Small intestine (tissue), 7 donors: ENCODE results near the gene SERPINA12. TPM values are rescaled to one million over a fixed set of nuclear protein-coding genes. Genes with fewer than 3 reads are reported as not detected.

Experiments
- DNase-seq, 2 donors: peaks; one replicate each; pipeline versions ENCODE4 v3.0.0 to v3.0.0-alpha.2; 2013
- FAIRE-seq: peaks from 2 replicates; lab custom pipeline; 2012; peaks lifted over from hg19 to GRCh38; lab: Jason Lieb, UNC
- H3K27ac ChIP-seq, 3 donors: one replicate each; pipeline ENCODE4 v1.5.1; 2013; ENCODE audit warnings: low read length in 2 of 3, mild to moderate bottlenecking in 2 of 3, control low read depth in 1 of 3, inconsistent platforms in 1 of 3, low read depth in 1 of 3, moderate library complexity in 1 of 3
- H3K27me3 ChIP-seq, 3 donors: one replicate each; pipeline ENCODE4 v1.6.1; 2013; ENCODE audit warnings: low read length in 3 of 3, inconsistent platforms in 1 of 3; ENCODE audit not compliant: control insufficient read depth in 3 of 3, insufficient read depth in 3 of 3
- H3K36me3 ChIP-seq, 3 donors: one replicate each; pipeline ENCODE4 v1.6.1; 2013; ENCODE audit warnings: low read length in 3 of 3, inconsistent platforms in 1 of 3, low read depth in 1 of 3, mild to moderate bottlenecking in 1 of 3, moderate library complexity in 1 of 3; ENCODE audit not compliant: control insufficient read depth in 3 of 3, insufficient read depth in 2 of 3
- H3K4me1 ChIP-seq, 3 donors: one replicate each; pipeline ENCODE4 v1.6.1; 2013; ENCODE audit warnings: low read length in 2 of 3, inconsistent platforms in 1 of 3, low read depth in 1 of 3, mild to moderate bottlenecking in 1 of 3, moderate library complexity in 1 of 3; ENCODE audit not compliant: control insufficient read depth in 3 of 3, insufficient read depth in 2 of 3
- H3K4me3 ChIP-seq, 3 donors: one replicate each; pipeline ENCODE4 v1.5.1; 2013; ENCODE audit warnings: low read length in 3 of 3, control low read depth in 1 of 3, inconsistent platforms in 1 of 3, low read depth in 1 of 3, mild to moderate bottlenecking in 1 of 3, moderate library complexity in 1 of 3
- H3K9me3 ChIP-seq, 2 donors: one replicate each; pipeline ENCODE4 v1.6.1; 2013; ENCODE audit warnings: low read depth in 1 of 2, low read length in 1 of 2; ENCODE audit not compliant: control insufficient read depth in 2 of 2, insufficient read depth in 1 of 2
- WGBS, 3 donors: extraction: QIAGEN DNeasy Blood & Tissue Kit; methylation state at CpG; one replicate each; pipeline ENCODE4 v1.1.7; 2013; 5-methylcytosine and 5-hydroxymethylcytosine counted together
- polyA plus RNA-seq, 4 donors: library from polyadenylated mRNA; stranded (reverse) in 3 of 4; unstranded in 1 of 4; fragments of 200-250 nt in 3 of 4; fragments of 120-200 nt in 1 of 4; gene quantifications; one replicate each; pipeline versions ENCODE4 v1.2.1 to v1.2.3, GENCODE V29; 2013
- donor health status: healthy with polysubstance abuse.
- donor health status: control.
- donor health status: control.
- donor health status: Bipolar disorder and iron deficiency.
- donor health status: healthy.

The SERPINA12 gene
- polyA plus RNA-seq, 4 donors: 0.54 to 0.67 TPM; not detected in 2

DNA sequence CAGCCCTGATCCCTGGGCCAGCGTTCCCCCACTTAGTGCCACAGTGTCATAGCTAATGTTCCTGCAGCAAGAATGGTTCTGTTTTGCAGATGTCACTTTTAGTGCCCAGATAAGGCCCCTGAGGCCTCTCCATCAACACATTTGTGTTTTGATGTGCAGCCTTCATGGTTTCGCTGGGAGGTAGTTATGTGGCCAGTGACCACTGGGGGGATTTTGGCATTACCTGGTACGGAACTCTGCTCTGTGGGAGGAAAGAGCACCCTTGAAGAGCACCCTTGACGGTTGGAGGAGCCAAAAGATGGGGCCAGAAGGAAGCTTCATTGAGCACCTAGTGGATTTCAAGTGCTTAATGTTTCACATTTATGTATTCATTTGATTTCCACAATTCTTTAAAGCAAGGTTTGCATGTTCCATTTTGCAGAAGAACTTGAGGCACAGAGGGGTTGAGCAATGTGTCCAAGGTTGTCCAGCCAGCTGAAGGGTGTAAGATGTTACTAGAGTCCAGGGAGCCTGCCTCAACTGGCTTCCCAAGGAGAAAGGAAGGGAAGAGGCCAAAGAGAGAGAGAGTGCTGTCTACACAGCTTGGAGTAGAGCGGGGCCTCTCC is 69.7 kb downstream of the SERPINA12 start:
- H3K4me3 ChIP-seq: no peak overlapping the region
- no peak overlapping the region for H3K27ac ChIP-seq
- WGBS, 3 donors: 69 to 75% (median 72%) methylated on average over 5 of the region's 5 CpGs
- H3K36me3 ChIP-seq: no peaks in the 10 kb centered on the region
- DNase-seq: no peak
- H3K4me1 ChIP-seq: no peaks in the 10 kb centered on the region
- H3K27me3 ChIP-seq: peaks cover 0 to 3% (median 0%) of the 10 kb centered on the region in 3 donors
- no peaks in the 10 kb centered on the region for H3K9me3 ChIP-seq
- FAIRE-seq: no peak

Other genes with a start within 250 kb of the SERPINA12 start
- gene SERPINA10, start 216.2 kb downstream of the SERPINA12 start, polyA plus RNA-seq: 1 to 10 TPM in 1 of 4 donors, under 1 TPM in 1, not detected in 2; 0.06 to 2.8 TPM
- 1 to 10 TPM in 1 of 4 donors, under 1 TPM in 1, not detected in 2; 0.07 to 4.4 TPM for gene SERPINA6, start 186.1 kb downstream of the SERPINA12 start, polyA plus RNA-seq
- not detected for gene SERPINA2, start 142.8 kb downstream of the SERPINA12 start, polyA plus RNA-seq
- gene SERPINA1, start 120.9 kb downstream of the SERPINA12 start, polyA plus RNA-seq: 1,000 to 10,000 TPM in 1 of 4 donors, 100 to 1,000 TPM in 3; 204 to 3,497 (median 330) TPM
- under 1 TPM in 2 of 4 donors, not detected in 2; 0.07 to 0.18 TPM for gene SERPINA11, start 56.7 kb downstream of the SERPINA12 start, polyA plus RNA-seq
- under 1 TPM in 1 of 4 donors, not detected in 3; 0.64 TPM for gene SERPINA9, start 33.3 kb downstream of the SERPINA12 start, polyA plus RNA-seq
- 10 to 100 TPM in 1 of 4 donors, 1 to 10 TPM in 1, not detected in 2; 1.2 to 98.2 TPM for gene SERPINA4, start 52.0 kb upstream of the SERPINA12 start, polyA plus RNA-seq
- 1 to 10 TPM in 2 of 4 donors, under 1 TPM in 1, not detected in 1; 0.54 to 8.6 (median 1.7) TPM for gene SERPINA5, start 72.0 kb upstream of the SERPINA12 start, polyA plus RNA-seq
- gene SERPINA3, start 102.9 kb upstream of the SERPINA12 start, polyA plus RNA-seq: 100 to 1,000 TPM in 1 of 4 donors, 1 to 10 TPM in 2, under 1 TPM in 1; 0.28 to 178 (median 5.1) TPM